Chondrocyte (in vitro differentiated cells): ENCODE measurements around the gene SMIM35. TPM values are rescaled to one million over a fixed set of nuclear protein-coding genes. Genes with fewer than 3 reads are reported as not detected.

Experiments
- DNase-seq: peaks from one replicate; pipeline ENCODE4 v3.0.0; 2021; ENCODE audit warnings: mixed read lengths, low spot score
- H3K27ac Mint-ChIP-seq: one replicate; pipeline ENCODE4 v1.8.0; 2021; ENCODE audit warnings: mild to moderate bottlenecking, moderate library complexity, mixed read lengths; ENCODE audit not compliant: unreplicated experiment
- H3K27me3 Mint-ChIP-seq: 2 replicates; pipeline ENCODE4 v1.8.0; 2021; ENCODE audit warnings: low read depth, mixed read lengths
- H3K36me3 Mint-ChIP-seq: 2 replicates; pipeline ENCODE4 v1.8.0; 2021; ENCODE audit warnings: low read depth, mixed read lengths
- H3K4me1 Mint-ChIP-seq: 2 replicates; pipeline ENCODE4 v1.8.0; 2021; ENCODE audit warnings: low read depth, mild to moderate bottlenecking, mixed read lengths
- H3K4me3 Mint-ChIP-seq: one replicate; pipeline ENCODE4 v1.8.0; 2021; ENCODE audit warnings: mild to moderate bottlenecking, moderate library complexity, mixed read lengths; ENCODE audit not compliant: unreplicated experiment
- H3K9me3 Mint-ChIP-seq: 2 replicates; pipeline ENCODE4 v1.8.0; 2021; ENCODE audit warnings: low read depth, mixed read lengths
- CTCF ChIP-seq: fragments of 200-600 bp; sonication (generic); IDR thresholded peaks from 2 replicates; pipeline ENCODE4 v1.5.0; 2021; ENCODE audit warnings: antibody characterized with exemption, mild to moderate bottlenecking, moderate library complexity
- total RNA-seq: library from RNA; stranded (reverse); gene quantifications from 3 replicates; pipeline ENCODE4 v1.2.1, GENCODE V29; 2021

The SMIM35 gene
- total RNA-seq, 1 donor from 2014 or later, result not detected

GRCh38 chr11:117995472-117995871 lies 91.3 kb downstream of the SMIM35 start:
- Mint-ChIP-seq H3K27me3 (peaks cover 2% of the 10 kb centered on the region), H3K4me1 (no peaks in the 10 kb centered on the region), H3K9me3 (no peaks in the 10 kb centered on the region), H3K4me3 (no peak overlapping the region), H3K36me3 (no peaks in the 10 kb centered on the region), H3K27ac (no peak overlapping the region)
- DNase-seq, result no peak
- TF ChIP-seq CTCF, result no peak

GRCh38 chr11:117993988-117994745 lies 92.6 kb downstream of the SMIM35 start:
- H3K27me3 Mint-ChIP-seq, result peaks cover 2% of the 10 kb centered on the region
- H3K4me1 Mint-ChIP-seq, result peaks cover 7% of the 10 kb centered on the region
- no peaks in the 10 kb centered on the region for H3K36me3 Mint-ChIP-seq
- no peak overlapping the region for H3K27ac Mint-ChIP-seq
- H3K9me3 Mint-ChIP-seq, result no peaks in the 10 kb centered on the region
- no peak for TF ChIP-seq CTCF
- H3K4me3 Mint-ChIP-seq, result no peak overlapping the region
- DNase-seq, result no peak

- TF ChIP-seq CTCF, result no peak
Observed at GRCh38 chr11:117992620-117993019, 94.1 kb downstream of the SMIM35 start.

GRCh38 chr11:117992136-117992535 lies 94.6 kb downstream of the SMIM35 start:
- H3K9me3 Mint-ChIP-seq, result no peaks in the 10 kb centered on the region
- DNase-seq, result no peak
- no peak for TF ChIP-seq CTCF
- H3K27ac Mint-ChIP-seq, result no peak overlapping the region
- H3K27me3 Mint-ChIP-seq, result peaks cover 11% of the 10 kb centered on the region
- H3K4me3 Mint-ChIP-seq, result no peak overlapping the region
- H3K4me1 Mint-ChIP-seq, result peaks cover 7% of the 10 kb centered on the region
- H3K36me3 Mint-ChIP-seq, result no peaks in the 10 kb centered on the region

More at GRCh38 chr11:117992620-117993019, 94.1 kb downstream of the SMIM35 start:
- Mint-ChIP-seq H3K4me3 (no peak overlapping the region), H3K9me3 (no peaks in the 10 kb centered on the region), H3K27ac (no peak overlapping the region), H3K4me1 (peaks cover 7% of the 10 kb centered on the region), H3K36me3 (no peaks in the 10 kb centered on the region), H3K27me3 (peaks cover 6% of the 10 kb centered on the region)
- DNase-seq, result no peak

GRCh38 chr11:117989351-117990102 lies 97.2 kb downstream of the SMIM35 start:
- no peak overlapping the region for H3K27ac Mint-ChIP-seq
- H3K27me3 Mint-ChIP-seq, result peaks cover 32% of the 10 kb centered on the region
- no peaks in the 10 kb centered on the region for H3K9me3 Mint-ChIP-seq
- no peak for TF ChIP-seq CTCF
- H3K4me3 Mint-ChIP-seq, result no peak overlapping the region
- H3K4me1 Mint-ChIP-seq, result peaks cover 20% of the 10 kb centered on the region
- DNase-seq, result peak; percentile 54
- no peaks in the 10 kb centered on the region for H3K36me3 Mint-ChIP-seq
